Trophoblast cell (in vitro differentiated cells and primary cell): ENCODE measurements around the gene ACRBP.

Experiments
- DNase-seq, 2 donors: peaks; one replicate each; pipeline ENCODE4 v3.0.0-alpha.2; 2016
- H2AFZ ChIP-seq: 2 replicates; pipeline ENCODE4 v1.6.1; 2013; ENCODE audit warnings: low read length, moderate library complexity, mild to moderate bottlenecking; ENCODE audit not compliant: insufficient read depth, poor library complexity
- H2AK5ac ChIP-seq: 2 replicates; pipeline ENCODE4 v1.6.1; 2013; ENCODE audit warnings: mild to moderate bottlenecking, low read length
- H2BK120ac ChIP-seq: 2 replicates; pipeline ENCODE4 v1.6.1; 2013; ENCODE audit warnings: low read length, mild to moderate bottlenecking, moderate library complexity; ENCODE audit not compliant: insufficient read depth, poor library complexity
- H2BK12ac ChIP-seq: 2 replicates; pipeline ENCODE4 v1.6.1; 2013; ENCODE audit warnings: mild to moderate bottlenecking, low read length, moderate library complexity
- H2BK5ac ChIP-seq: 2 replicates; pipeline ENCODE4 v1.6.1; 2013; ENCODE audit warnings: low read length, low read depth, moderate library complexity, mild to moderate bottlenecking; ENCODE audit not compliant: poor library complexity
- H3K14ac ChIP-seq: 2 replicates; pipeline ENCODE4 v1.6.1; 2013; ENCODE audit warnings: mild to moderate bottlenecking, low read length
- H3K18ac ChIP-seq: 2 replicates; pipeline ENCODE4 v1.6.1; 2013; ENCODE audit warnings: mild to moderate bottlenecking, low read length
- H3K23ac ChIP-seq: 2 replicates; pipeline ENCODE4 v1.6.1; 2013; ENCODE audit warnings: low read length
- H3K27ac ChIP-seq: 2 replicates; pipeline ENCODE4 v1.5.1; 2013; ENCODE audit warnings: low read depth, mild to moderate bottlenecking, inconsistent platforms, low read length, moderate library complexity
- H3K27me3 ChIP-seq: 2 replicates; pipeline ENCODE4 v1.6.1; 2013; ENCODE audit warnings: inconsistent platforms, mild to moderate bottlenecking, low read length, moderate library complexity; ENCODE audit not compliant: insufficient read depth
- H3K36me3 ChIP-seq, 2 experiments: 1 replicate in 1 of 2; 2 replicates in 1 of 2; pipeline ENCODE4 v1.6.1; 2013; ENCODE audit warnings: low read length in 2 of 2, mild to moderate bottlenecking in 2 of 2, moderate library complexity in 1 of 2; ENCODE audit not compliant: insufficient read depth in 2 of 2, control insufficient read depth in 1 of 2
- H3K4ac ChIP-seq: 2 replicates; pipeline ENCODE4 v1.6.1; 2013; ENCODE audit warnings: low read depth, mild to moderate bottlenecking, low read length, moderate library complexity
- H3K4me1 ChIP-seq, 2 experiments: 1 replicate in 1 of 2; 2 replicates in 1 of 2; pipeline ENCODE4 v1.6.1; 2013; ENCODE audit warnings: low read length in 2 of 2, mild to moderate bottlenecking in 2 of 2, moderate library complexity in 1 of 2; ENCODE audit not compliant: insufficient read depth in 2 of 2, control insufficient read depth in 1 of 2
- H3K4me2 ChIP-seq: 2 replicates; pipeline ENCODE4 v1.6.1; 2013; ENCODE audit warnings: inconsistent platforms, mild to moderate bottlenecking, low read length, moderate library complexity
- H3K4me3 ChIP-seq: 2 replicates; pipeline ENCODE4 v1.5.1; 2013; ENCODE audit warnings: mild to moderate bottlenecking, low read depth, low read length, inconsistent platforms
- H3K79me1 ChIP-seq: one replicate; pipeline ENCODE4 v1.6.1; 2013; ENCODE audit warnings: low read length
- H3K79me2 ChIP-seq: 2 replicates; pipeline ENCODE4 v1.6.1; 2013; ENCODE audit warnings: low read length, mild to moderate bottlenecking; ENCODE audit not compliant: control insufficient read depth, insufficient read depth, poor library complexity
- H3K9ac ChIP-seq: 2 replicates; pipeline ENCODE4 v1.6.1; 2013; ENCODE audit warnings: mild to moderate bottlenecking, low read length
- H3K9me3 ChIP-seq: 2 replicates; pipeline ENCODE4 v1.6.1; 2013; ENCODE audit warnings: low read depth, mild to moderate bottlenecking, control low read depth, inconsistent platforms, low read length; ENCODE audit not compliant: insufficient read depth
- H4K12ac ChIP-seq: 2 replicates; pipeline ENCODE4 v1.6.1; 2013; ENCODE audit warnings: low read depth, mild to moderate bottlenecking, low read length, moderate library complexity
- H4K8ac ChIP-seq: 2 replicates; pipeline ENCODE4 v1.6.1; 2013; ENCODE audit warnings: low read depth, mild to moderate bottlenecking, low read length, moderate library complexity
- H4K91ac ChIP-seq: one replicate; pipeline ENCODE4 v1.6.1; 2013; ENCODE audit warnings: low read depth, mild to moderate bottlenecking, low read length, moderate library complexity
- WGBS: extraction: QIAGEN DNeasy Blood & Tissue Kit; methylation state at CpG from one replicate; pipeline ENCODE4 v1.1.7; 2013; ENCODE audit warnings: missing lambda C conversion rate; ENCODE audit not compliant: insufficient read length, insufficient coverage; ENCODE audit errors: extremely low coverage; 5-methylcytosine and 5-hydroxymethylcytosine counted together

ACRBP gene

DNA sequence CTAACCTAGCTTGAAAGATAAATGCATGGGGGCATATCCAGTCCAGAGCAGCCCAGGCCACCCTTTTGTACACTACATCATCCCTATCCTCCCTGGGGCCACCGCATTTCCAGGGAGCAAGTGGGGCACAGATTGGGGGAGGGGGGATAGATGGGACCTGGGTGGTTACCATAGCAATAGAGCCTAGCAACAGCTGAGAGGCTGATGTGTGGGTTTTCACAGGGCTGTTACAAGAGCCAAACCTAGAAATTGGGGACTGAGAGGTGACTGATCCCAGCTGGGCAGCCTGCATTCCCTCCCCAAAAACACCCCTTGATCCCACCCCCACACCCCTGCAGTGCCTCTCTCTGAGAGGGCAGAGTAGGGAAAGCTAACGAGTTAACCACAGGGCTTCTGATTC, 45.7 kb upstream of the ACRBP start:
- no peak overlapping the region for H3K4ac ChIP-seq
- peaks cover 11% of the 10 kb centered on the region for H3K79me2 ChIP-seq
- no peaks in the 10 kb centered on the region for H3K36me3 ChIP-seq
- no peak overlapping the region for H2BK12ac ChIP-seq
- no peak overlapping the region for H3K27ac ChIP-seq
- WGBS: no CpG with 5 or more reads among the region's 2 CpGs
- H3K4me1 ChIP-seq: peaks cover 0 to 6% of the 10 kb centered on the region in 2 experiments
- H2BK120ac ChIP-seq: no peak overlapping the region
- H3K79me1 ChIP-seq: peaks cover 10% of the 10 kb centered on the region
- H3K9ac ChIP-seq: peak overlapping the region; percentile 29
- no peak overlapping the region for H4K91ac ChIP-seq
- H3K27me3 ChIP-seq: no peaks in the 10 kb centered on the region
- no peaks in the 10 kb centered on the region for H3K9me3 ChIP-seq
- H3K4me3 ChIP-seq: no peak overlapping the region
- no peak overlapping the region for H3K14ac ChIP-seq
- no peak overlapping the region for H2BK5ac ChIP-seq
- no peak overlapping the region for H3K18ac ChIP-seq
- H3K23ac ChIP-seq: no peak overlapping the region
- no peak for DNase-seq
- no peak overlapping the region for H4K12ac ChIP-seq
- H2AFZ ChIP-seq: no peak overlapping the region
- H3K4me2 ChIP-seq: no peak overlapping the region
- no peak overlapping the region for H4K8ac ChIP-seq
- no peak overlapping the region for H2AK5ac ChIP-seq

DNA sequence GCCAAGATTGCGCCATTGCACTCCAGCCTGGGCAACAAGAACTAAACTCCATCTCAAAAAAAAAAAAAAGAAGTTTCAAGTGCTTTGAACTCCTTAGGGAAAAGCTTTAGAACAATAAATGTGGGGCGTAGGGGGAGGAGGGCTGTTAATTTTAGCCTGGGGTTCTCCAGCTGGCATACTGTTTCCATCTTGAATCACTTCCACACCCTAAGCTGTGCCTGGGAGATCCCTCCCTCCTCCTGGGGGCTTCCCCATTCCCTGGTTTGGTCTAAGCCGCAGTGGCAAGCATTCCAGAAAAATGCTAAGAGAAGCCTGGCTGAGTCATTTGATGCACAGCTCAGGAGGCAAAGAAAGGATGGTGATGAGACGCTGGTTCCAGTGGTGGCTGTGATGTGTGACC, 44.2 kb upstream of the ACRBP start:
- Histone ChIP-seq H2BK12ac (no peak overlapping the region), H2BK5ac (no peak overlapping the region)
- WGBS: no CpG with 5 or more reads among the region's 4 CpGs

DNA sequence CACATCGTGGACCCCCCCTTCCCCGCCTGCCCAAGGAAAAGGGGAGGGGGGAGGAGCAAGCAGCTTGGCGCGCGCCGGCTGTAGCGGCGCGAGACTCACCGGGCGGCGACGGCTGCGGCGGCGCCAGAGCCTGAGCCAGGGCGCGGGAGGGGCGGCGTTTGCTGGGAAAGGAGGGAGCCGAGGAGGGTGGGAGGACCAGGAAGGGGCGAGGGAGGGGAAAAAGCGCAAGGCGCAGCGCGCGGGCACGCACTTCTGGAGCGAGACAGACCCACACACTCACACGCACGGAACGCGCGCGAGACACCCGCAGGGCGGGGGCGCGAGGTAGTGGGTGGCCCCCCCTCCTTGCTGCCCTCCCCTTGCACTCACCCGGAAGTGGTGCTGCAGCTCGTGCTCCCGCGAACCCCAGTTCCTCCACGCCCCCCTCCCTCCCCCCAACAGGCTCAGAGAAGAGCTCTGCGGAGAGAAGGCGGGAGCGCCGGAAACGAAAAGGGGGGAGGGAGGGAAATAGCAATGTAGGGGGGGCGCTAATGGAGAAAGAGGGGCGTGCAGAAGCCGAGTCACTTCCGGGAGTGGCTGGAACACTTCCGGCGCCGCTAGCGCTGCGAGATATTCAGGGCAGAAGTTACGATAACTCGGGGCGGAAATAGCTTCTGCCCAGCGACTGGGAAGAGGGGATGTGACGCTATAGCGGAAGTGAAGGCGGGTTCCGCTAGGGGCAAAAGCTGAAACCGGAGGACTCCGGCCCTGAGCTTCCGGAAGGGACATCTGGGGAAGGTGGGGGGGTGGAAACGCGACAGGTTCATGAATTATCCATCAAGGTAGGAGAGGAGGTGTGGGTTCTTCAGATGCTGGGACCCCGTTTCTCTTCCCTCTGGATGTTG, 42.0 kb upstream of the ACRBP start, which contains the start of gene ZNF384:
ZNF384 (minus strand) TSS at position 377 of the 884 bp plus-strand sequence. CDS start 9,855 bp downstream, outside the sequence.
- peak; percentile 97 to 99 for DNase-seq
- peaks cover 10% of the 10 kb centered on the region for H3K79me1 ChIP-seq
- peak within 1 kb of the TSS; percentile 94 for H3K4me3 ChIP-seq
- H3K23ac ChIP-seq: no peak within 1 kb of the TSS
- H4K12ac ChIP-seq: peak within 1 kb of the TSS; percentile 98
- H2BK5ac ChIP-seq: peak within 1 kb of the TSS; percentile 99
- peak within 1 kb of the TSS; percentile 44 for H2AK5ac ChIP-seq
- H3K4ac ChIP-seq: peak within 1 kb of the TSS; percentile 77
- peak within 1 kb of the TSS; percentile 89 for H2AFZ ChIP-seq
- peak within 1 kb of the TSS; percentile 99 for H3K9ac ChIP-seq
- H3K79me2 ChIP-seq: peaks cover 11% of the 10 kb centered on the region
- peak within 1 kb of the TSS; percentile 93 for H4K91ac ChIP-seq
- no peaks in the 10 kb centered on the region for H3K9me3 ChIP-seq
- H3K27me3 ChIP-seq: no peaks in the 10 kb centered on the region
- peaks cover 0 to 9% of the 10 kb centered on the region in 2 experiments for H3K4me1 ChIP-seq
- peak within 1 kb of the TSS; percentile 98 for H3K18ac ChIP-seq
- WGBS: no CpG with 5 or more reads among the region's 72 CpGs
- peak within 1 kb of the TSS; percentile 100 for H2BK120ac ChIP-seq
- peak within 1 kb of the TSS; percentile 97 for H3K27ac ChIP-seq
- peak within 1 kb of the TSS; percentile 95 for H4K8ac ChIP-seq
- H3K14ac ChIP-seq: peak within 1 kb of the TSS; percentile 100
- peak within 1 kb of the TSS; percentile 89 for H3K4me2 ChIP-seq
- H2BK12ac ChIP-seq: no peak within 1 kb of the TSS
- H3K36me3 ChIP-seq: peaks cover 0 to 2% of the 10 kb centered on the region in 2 experiments

More for the DNA sequence above, 44.2 kb upstream of the ACRBP start:
- no peaks in the 10 kb centered on the region for H3K36me3 ChIP-seq
- no peak overlapping the region for H4K8ac ChIP-seq
- peaks cover 0 to 9% of the 10 kb centered on the region in 2 experiments for H3K4me1 ChIP-seq
- H2BK120ac ChIP-seq: no peak overlapping the region
- no peak overlapping the region for H2AFZ ChIP-seq
- H3K27ac ChIP-seq: no peak overlapping the region
- no peak overlapping the region for H4K12ac ChIP-seq
- H3K27me3 ChIP-seq: no peaks in the 10 kb centered on the region
- H3K23ac ChIP-seq: no peak overlapping the region
- peaks cover 10% of the 10 kb centered on the region for H3K79me1 ChIP-seq
- H3K14ac ChIP-seq: no peak overlapping the region
- no peak overlapping the region for H3K4ac ChIP-seq
- no peak overlapping the region for H3K9ac ChIP-seq
- no peak for DNase-seq
- H3K4me2 ChIP-seq: no peak overlapping the region
- no peaks in the 10 kb centered on the region for H3K9me3 ChIP-seq
- peaks cover 11% of the 10 kb centered on the region for H3K79me2 ChIP-seq
- H2AK5ac ChIP-seq: no peak overlapping the region
- no peak overlapping the region for H4K91ac ChIP-seq
- no peak overlapping the region for H3K18ac ChIP-seq
- no peak overlapping the region for H3K4me3 ChIP-seq

DNA sequence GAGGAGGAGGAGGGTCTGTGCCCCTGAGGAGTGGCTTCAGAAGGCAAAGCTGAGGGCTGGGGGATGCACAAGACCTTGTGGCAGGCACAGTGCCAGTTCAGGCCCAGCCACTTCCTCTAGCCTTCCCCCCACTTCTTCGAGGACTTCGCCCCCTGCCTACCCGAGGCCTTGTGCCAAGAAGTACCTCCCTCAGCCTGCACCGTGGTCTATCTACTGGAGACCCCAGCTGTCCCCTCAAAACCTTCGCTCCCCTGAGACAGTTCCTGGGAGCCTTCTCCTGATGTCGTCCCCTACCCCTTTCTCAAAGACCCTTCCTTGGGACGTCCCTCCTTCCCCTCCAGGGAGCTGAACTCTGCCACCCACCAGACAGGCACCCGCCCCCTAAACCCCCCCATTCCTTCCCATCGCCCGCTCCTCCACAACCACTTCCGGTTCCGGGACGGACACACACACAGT, 41.3 kb upstream of the ACRBP start:
- H3K4me2 ChIP-seq: peak overlapping the region; percentile 62
- H2BK5ac ChIP-seq: peak overlapping the region; percentile 99
- H2AFZ ChIP-seq: peak overlapping the region; percentile 89
- peaks cover 2 to 3% of the 10 kb centered on the region in 2 experiments for H3K36me3 ChIP-seq
- DNase-seq: no peak
- H3K27ac ChIP-seq: peak overlapping the region; percentile 97
- no peaks in the 10 kb centered on the region for H3K9me3 ChIP-seq
- peak overlapping the region; percentile 100 for H2BK120ac ChIP-seq
- peak overlapping the region; percentile 31 for H3K18ac ChIP-seq
- H2BK12ac ChIP-seq: no peak overlapping the region
- H3K4ac ChIP-seq: peak overlapping the region; percentile 77
- H4K91ac ChIP-seq: peak overlapping the region; percentile 93
- H3K14ac ChIP-seq: peak overlapping the region; percentile 100
- peaks cover 10% of the 10 kb centered on the region for H3K79me1 ChIP-seq
- peak overlapping the region; percentile 94 for H3K4me3 ChIP-seq
- WGBS: no CpG with 5 or more reads among the region's 13 CpGs
- peak overlapping the region; percentile 94 for H4K12ac ChIP-seq
- peaks cover 11% of the 10 kb centered on the region for H3K79me2 ChIP-seq
- H3K27me3 ChIP-seq: no peaks in the 10 kb centered on the region
- no peak overlapping the region for H3K23ac ChIP-seq
- H3K9ac ChIP-seq: peak overlapping the region; percentile 99
- H3K4me1 ChIP-seq: peaks cover 0 to 9% of the 10 kb centered on the region in 2 experiments
- peak overlapping the region; percentile 95 for H4K8ac ChIP-seq
- peak overlapping the region; percentile 36 for H2AK5ac ChIP-seq
